ENCODE measurements around the gene MYLIP. TPM values are rescaled to one million over a fixed set of nuclear protein-coding genes. Genes with fewer than 3 reads are reported as not detected.
"Not testable (repeated sequence)": the region's sequence is repeated elsewhere in the genome, so short reads cannot be mapped to it uniquely, and the experiment has no call there.

MYLIP gene
- total RNA-seq, 1 donor, result 171 TPM

DNA sequence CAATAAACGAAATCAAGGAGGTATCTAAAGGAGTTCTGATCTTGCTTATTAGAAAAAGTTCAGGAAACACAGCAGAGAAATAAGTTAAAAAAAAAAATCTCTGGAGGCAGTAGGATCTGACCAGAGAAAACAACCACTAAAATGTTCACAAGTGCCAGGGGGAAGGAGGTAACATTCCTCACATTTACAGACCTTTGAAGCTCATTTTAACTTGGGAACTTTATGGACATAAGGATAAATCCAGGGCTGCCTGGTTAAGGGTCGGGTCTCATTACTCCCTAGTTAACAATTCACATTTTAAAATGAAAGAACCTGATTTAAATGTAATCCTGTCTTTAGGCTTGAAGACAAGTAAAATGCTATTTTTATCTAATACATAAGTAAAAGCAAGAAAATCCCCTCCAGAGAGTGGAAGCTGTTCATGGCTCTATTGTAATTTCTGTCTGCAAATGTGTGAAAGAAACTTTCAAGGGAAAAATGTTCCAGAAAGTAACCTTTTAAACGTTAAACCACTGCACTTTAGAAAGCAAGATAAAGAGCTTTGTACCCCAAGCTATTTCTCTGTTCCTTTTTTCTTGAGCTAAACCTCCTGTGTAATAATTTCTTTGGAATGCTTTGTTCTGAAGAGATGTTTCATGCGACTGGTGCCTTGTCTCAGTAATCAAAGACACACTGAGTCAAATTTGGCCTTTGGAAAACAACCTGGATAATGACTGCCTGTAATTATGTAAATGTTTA lies 38.2 kb downstream of the MYLIP start:
- Histone ChIP-seq H3K4me1 (ENCODE audit: insufficient read depth, low read length) (peaks cover 7% of the 10 kb centered on the region), H3K27me3 (ENCODE audit: insufficient read depth, low read length) (no peaks in the 10 kb centered on the region), H3K4me3 (ENCODE audit: low read length) (no peak overlapping the region), H3K9me3 (ENCODE audit: low read depth, low read length) (no peaks in the 10 kb centered on the region)

DNA sequence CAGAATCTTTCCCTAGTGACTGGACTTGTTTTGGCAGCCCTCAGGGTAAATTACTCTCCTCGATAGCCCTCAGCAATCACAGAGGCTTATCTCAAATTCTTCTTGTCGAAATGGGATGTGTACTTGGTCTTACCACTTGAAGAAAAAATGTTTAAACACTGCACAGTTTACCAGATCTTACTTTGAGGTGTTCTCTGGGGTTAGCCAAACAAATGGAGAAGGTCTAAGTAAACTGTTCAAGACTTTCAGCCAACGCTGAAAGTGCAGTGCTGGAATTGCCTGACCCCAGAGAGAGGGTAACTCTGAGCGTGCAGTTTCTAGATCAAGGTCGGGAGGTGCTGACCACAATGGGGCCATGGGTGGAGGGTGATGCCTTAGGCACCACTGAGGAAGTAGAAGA lies 39.2 kb downstream of the MYLIP start:
- no peaks in the 10 kb centered on the region for H3K9me3 ChIP-seq (ENCODE audit: low read depth, low read length)
- peaks cover 7% of the 10 kb centered on the region for H3K4me1 ChIP-seq (ENCODE audit: insufficient read depth, low read length)
- no peak overlapping the region for H3K4me3 ChIP-seq (ENCODE audit: low read length)
- H3K27me3 ChIP-seq (ENCODE audit: insufficient read depth, low read length), result no peaks in the 10 kb centered on the region

DNA sequence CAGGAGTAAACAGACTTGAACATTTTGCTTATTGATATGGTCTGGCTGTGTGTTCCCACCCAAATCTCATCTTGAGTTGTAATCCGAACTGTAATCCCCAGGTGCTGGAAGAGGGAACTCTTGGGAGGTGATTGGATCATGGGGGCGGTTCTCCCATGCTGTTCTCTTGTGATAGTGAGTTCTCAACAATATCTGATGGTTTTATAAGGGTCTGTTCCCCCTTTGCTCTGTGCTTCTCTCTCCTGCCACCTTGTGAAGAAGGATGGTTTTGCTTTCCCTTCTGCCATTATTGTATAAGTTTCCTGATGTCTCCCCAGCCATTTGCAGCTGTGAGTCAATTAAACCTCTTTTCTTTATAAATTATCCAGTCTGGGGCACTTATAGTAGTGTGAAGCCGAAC lies 40.0 kb downstream of the MYLIP start:
- no peak overlapping the region for H3K4me3 ChIP-seq (ENCODE audit: low read length)
- no peaks in the 10 kb centered on the region for H3K9me3 ChIP-seq (ENCODE audit: low read depth, low read length)
- H3K4me1 ChIP-seq (ENCODE audit: insufficient read depth, low read length), result peaks cover 7% of the 10 kb centered on the region
- H3K27me3 ChIP-seq (ENCODE audit: insufficient read depth, low read length), result no peaks in the 10 kb centered on the region

DNA sequence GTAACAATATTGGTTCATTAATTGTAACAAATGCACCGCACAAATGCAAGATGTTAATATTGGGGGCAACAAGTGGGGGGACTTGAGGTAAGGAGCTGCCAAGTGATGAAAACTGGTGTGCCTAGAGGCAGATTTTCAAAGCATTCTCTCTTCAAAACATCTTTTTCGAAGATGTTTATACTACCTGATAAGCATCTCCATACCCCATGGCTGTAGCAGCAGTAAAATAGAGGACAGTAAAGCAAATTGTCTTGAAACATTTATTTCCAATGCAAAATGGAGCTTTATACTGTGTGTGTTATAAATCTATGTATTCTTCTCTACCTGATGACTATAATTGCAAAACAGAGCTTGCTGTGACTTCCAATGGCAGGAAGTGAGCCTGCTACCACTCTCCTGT lies 42.5 kb downstream of the MYLIP start:
- H3K27me3 ChIP-seq (ENCODE audit: insufficient read depth, low read length), result no peaks in the 10 kb centered on the region
- H3K9me3 ChIP-seq (ENCODE audit: low read depth, low read length), result no peaks in the 10 kb centered on the region
- H3K4me1 ChIP-seq (ENCODE audit: insufficient read depth, low read length), result peaks cover 7% of the 10 kb centered on the region
- no peak overlapping the region for H3K4me3 ChIP-seq (ENCODE audit: low read length)

DNA sequence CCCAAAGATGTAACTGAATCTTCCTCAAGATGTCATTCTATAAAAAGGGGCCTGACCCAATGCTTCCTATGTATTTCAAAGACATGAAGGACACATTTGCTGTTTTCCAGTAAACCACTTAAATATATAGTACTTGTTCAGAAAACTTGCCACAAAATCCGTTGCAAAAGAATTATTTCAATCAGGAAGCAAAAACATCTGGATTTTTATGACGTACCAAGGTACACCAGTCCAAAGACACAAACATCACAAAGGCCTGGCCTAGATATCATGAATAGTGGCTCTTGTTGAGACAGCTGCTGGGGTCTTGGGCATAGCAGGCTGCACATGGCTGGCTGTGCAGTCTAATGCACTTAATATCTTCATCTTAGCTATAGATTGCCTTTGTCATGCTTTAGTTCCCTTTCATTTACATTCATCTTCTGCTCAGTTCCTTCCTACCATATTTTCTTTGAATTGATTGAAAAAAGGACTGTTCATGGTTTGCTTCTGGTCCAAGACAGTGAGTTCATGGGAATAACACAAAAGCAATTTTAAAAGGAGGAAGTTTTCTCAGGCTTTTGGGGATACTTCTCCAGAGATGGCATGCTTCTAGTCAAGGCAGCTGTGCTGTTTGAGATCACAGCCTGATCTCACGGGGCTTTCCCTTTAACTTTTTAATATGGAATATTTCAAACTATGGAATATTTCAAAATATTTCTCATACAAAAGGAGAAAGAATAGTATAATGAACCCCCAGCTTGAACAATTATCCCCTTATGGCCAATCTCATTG lies 44.5 kb downstream of the MYLIP start:
- H3K4me3 ChIP-seq (ENCODE audit: low read length), result no peak overlapping the region
- no peaks in the 10 kb centered on the region for H3K27me3 ChIP-seq (ENCODE audit: insufficient read depth, low read length)
- H3K4me1 ChIP-seq (ENCODE audit: insufficient read depth, low read length), result peaks cover 6% of the 10 kb centered on the region
- H3K9me3 ChIP-seq (ENCODE audit: low read depth, low read length), result no peaks in the 10 kb centered on the region

DNA sequence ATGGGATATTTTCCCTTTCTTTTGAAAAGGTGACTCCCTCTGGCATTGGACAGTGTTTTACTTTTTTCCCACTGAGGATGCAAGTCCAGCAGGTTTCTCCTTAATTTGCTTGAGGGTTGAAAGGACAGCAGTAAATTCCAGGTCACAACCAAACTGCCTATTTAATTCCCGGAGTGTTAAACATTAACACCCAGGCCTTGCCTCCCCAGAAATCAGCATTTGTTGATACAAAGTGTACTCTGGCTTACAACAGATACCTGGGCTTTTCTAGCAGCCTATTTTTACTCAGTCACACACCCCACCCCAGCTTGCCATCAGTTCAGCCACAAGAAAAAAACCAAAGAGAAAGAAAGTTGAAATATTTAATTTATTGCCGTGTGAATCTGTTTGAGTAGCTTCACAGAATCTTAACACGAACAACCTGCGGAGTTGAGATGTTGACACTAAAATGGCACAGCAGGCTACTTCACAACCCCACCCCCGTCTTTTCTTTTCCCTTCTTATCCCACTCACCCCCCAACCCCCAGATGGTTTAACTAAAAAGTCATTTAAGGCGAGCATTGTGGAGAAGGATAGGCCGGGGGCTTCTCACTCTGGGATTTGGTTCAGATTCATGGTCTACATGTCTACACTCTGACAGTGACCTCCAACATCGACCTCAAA lies 45.7 kb downstream of the MYLIP start:
- no peaks in the 10 kb centered on the region for H3K27me3 ChIP-seq (ENCODE audit: insufficient read depth, low read length)
- H3K4me3 ChIP-seq (ENCODE audit: low read length), result no peak overlapping the region
- H3K4me1 ChIP-seq (ENCODE audit: insufficient read depth, low read length), result peaks cover 6% of the 10 kb centered on the region
- H3K9me3 ChIP-seq (ENCODE audit: low read depth, low read length), result no peaks in the 10 kb centered on the region

DNA sequence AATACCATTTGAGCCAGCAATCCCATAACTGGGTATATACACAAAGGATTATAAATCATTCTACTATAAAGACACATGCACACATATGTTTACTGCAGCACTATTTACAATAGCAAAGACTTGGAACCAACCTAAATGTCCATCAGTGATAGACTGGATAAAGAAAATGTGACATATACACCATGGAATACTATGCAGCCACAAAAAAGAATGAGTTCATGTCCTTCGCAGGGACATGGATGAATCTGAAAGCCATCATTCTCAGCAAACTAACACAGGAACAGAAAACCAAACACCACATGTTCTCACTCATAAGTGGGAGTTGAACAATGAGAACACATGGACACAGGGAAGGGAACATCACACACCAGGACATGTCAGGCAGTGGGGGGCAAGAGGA lies 47.7 kb downstream of the MYLIP start:
- H3K9me3 ChIP-seq (ENCODE audit: low read depth, low read length); H3K27me3 ChIP-seq (ENCODE audit: insufficient read depth, low read length); H3K4me3 ChIP-seq (ENCODE audit: low read length): not testable (repeated sequence)
- peaks cover 20% of the 10 kb centered on the region for H3K4me1 ChIP-seq (ENCODE audit: insufficient read depth, low read length)

DNA sequence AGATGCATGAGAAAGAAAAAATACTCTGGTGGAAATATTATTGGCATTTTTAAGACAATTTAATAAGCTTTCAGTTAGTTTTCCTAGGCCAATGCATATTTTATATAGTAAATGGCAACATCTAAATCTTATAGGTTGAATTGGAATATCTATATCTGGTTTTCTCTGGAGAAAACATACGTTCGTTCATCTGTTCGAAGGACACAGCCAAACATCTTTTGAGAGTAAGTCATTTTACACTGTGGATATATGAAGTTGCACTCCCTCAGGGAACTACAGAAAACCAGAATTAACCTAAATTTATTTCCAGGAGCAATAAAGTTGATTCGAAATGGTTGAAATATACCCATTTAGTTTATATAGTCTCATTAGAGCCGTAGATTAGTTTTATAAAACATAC lies 49.0 kb downstream of the MYLIP start:
- no peaks in the 10 kb centered on the region for H3K9me3 ChIP-seq (ENCODE audit: low read depth, low read length)
- H3K27me3 ChIP-seq (ENCODE audit: insufficient read depth, low read length), result no peaks in the 10 kb centered on the region
- H3K4me1 ChIP-seq (ENCODE audit: insufficient read depth, low read length), result peaks cover 20% of the 10 kb centered on the region
- no peak overlapping the region for H3K4me3 ChIP-seq (ENCODE audit: low read length)

DNA sequence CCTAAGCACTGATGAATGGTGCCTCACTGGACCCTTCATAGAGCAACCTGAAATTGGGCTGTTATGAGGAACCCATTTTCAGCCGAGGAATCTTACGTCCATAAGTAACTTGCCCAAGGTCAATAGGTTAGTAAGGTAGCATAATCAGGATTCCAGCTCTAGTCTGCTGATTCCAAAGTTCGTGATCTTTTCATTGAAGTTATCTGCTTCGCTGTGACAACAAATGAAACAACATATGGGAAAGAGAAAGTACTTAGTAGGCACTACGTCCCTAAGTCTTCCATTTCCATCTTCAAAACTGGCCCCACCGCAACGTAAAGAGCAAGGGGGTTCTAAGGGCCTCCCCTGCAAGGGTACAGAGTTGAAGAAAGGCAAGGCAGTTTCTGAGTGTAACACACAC lies 49.5 kb downstream of the MYLIP start:
- no peaks in the 10 kb centered on the region for H3K27me3 ChIP-seq (ENCODE audit: insufficient read depth, low read length)
- H3K9me3 ChIP-seq (ENCODE audit: low read depth, low read length), result no peaks in the 10 kb centered on the region
- no peak overlapping the region for H3K4me3 ChIP-seq (ENCODE audit: low read length)
- H3K4me1 ChIP-seq (ENCODE audit: insufficient read depth, low read length), result peaks cover 20% of the 10 kb centered on the region

DNA sequence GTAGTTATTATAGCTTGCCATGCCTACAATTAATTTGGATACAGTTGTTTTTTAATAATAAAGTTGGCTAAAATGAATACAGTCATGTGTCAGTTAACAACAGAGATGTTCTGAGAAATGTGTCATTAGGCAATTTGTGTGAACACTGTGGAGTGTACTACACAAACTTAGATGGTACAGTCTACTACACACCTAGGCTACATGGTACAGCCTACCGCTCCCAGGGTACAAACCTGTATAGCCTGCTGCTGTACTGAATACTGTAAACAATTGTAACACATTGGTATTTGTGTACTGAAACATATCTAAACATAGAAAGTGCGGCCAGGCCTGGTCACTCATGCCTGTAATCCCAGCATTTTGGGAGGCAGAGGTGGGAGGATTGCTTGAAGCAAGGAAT lies 50.2 kb downstream of the MYLIP start:
- Histone ChIP-seq H3K4me1 (ENCODE audit: insufficient read depth, low read length) (peaks cover 20% of the 10 kb centered on the region), H3K4me3 (ENCODE audit: low read length) (no peak overlapping the region), H3K27me3 (ENCODE audit: insufficient read depth, low read length) (no peaks in the 10 kb centered on the region), H3K9me3 (ENCODE audit: low read depth, low read length) (no peaks in the 10 kb centered on the region)

DNA sequence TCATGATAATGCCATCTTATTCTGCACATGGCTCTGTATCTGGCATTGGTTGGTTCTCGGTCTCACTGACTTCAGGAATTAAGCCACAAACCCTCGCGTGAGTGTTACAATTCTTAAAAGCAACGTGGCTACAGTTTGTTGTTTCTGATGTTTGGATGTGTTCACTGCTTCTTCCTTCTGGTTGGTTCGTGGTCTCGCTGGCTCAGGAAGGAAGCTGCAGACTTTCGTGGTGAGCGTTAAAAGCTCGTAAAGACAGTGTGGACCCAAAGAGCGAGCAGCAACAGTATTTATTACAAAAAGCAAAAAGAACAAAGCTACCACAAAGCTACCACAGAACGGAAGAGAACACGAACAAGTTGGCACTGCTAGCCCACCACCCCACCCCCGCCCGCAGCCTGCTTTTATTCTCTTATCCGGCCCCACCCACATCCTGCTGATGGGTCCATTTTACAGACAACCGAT lies 51.1 kb downstream of the MYLIP start:
- Histone ChIP-seq H3K4me3 (ENCODE audit: low read length) (no peak overlapping the region), H3K9me3 (ENCODE audit: low read depth, low read length) (no peaks in the 10 kb centered on the region), H3K4me1 (ENCODE audit: insufficient read depth, low read length) (peaks cover 20% of the 10 kb centered on the region), H3K27me3 (ENCODE audit: insufficient read depth, low read length) (no peaks in the 10 kb centered on the region)

DNA sequence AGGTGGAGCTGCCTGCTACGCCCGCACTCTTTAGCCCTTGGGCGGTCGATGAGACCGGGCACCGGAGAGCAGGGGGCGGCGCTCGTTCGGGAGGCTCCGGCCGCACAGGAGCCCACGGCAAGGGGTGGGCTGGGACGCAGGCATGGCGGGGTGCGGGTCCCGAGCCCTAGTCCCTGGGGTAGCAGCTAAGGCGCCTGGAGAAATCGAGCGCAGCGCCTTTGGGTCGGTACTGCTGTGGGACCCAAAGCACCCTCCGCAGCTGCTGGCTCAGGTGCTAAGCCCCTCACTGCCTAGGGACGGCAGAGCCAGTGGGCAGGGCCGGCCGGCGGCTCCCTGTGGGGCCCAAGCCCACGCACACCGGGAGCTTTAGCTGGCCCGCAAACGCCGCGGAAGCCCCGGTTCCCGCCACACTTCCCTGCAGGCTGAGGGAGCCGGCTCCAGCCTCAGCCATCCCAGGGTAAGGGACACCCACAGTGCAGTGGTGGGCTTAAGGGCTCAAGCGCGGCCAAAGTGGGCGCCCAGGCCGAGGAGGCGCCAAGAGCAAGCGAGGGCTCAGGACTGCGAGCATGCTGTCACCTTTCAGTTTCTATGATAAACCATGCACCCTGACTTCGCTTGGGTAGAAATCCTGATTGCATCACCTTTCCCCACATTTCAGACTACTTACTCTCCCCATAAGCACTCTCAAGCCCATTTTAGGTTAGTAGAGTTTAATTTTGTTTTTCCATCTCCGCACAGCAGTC lies 52.0 kb downstream of the MYLIP start:
- H3K4me1 ChIP-seq (ENCODE audit: insufficient read depth, low read length), result peaks cover 20% of the 10 kb centered on the region
- no peak overlapping the region for H3K4me3 ChIP-seq (ENCODE audit: low read length)
- H3K27me3 ChIP-seq (ENCODE audit: insufficient read depth, low read length), result no peaks in the 10 kb centered on the region

DNA sequence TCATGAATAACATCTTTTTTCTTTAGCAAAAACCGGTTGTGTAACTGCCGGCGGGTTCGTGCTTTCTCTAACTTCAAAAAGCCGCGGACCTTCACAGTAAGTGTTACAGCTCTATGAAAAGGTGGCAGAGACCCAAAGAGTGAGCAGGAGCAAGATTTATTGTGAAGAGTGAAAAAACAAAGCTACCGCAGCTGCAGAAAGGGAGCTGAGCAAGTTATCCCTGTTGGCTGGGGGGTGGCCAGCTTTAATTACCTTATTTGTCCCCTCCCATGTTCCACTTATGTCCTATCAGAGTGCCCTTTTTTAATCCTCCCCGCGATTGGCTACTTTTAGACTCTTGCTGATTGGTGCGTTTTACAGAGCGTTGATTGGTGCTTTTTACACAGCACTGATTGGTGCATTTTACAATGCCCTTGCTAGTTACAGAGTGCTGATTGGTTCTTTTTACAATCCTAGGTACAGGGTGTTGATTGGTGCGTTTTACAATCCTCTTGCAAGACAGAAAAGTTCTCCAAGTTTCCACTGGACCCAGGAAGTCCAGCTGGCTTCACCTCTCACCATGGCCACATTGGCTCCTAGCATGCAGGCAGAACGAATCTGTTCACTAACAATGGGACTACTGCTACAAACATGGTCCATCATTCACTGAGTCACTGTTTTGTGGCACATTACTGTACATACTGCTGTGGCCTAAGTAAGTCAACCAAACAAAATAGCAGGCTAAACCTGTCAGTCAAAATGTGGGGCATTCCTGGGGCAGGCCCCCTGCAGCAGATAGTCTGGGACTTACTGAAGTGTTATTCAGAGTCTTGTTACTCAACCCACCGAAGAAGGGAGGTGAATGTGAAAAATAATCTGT lies 52.8 kb downstream of the MYLIP start:
- Histone ChIP-seq H3K9me3 (ENCODE audit: low read depth, low read length) (no peaks in the 10 kb centered on the region), H3K4me3 (ENCODE audit: low read length) (no peak overlapping the region), H3K27me3 (ENCODE audit: insufficient read depth, low read length) (no peaks in the 10 kb centered on the region), H3K4me1 (ENCODE audit: insufficient read depth, low read length) (peaks cover 20% of the 10 kb centered on the region)

More for the DNA sequence above, 52.0 kb downstream of the MYLIP start:
- H3K9me3 ChIP-seq (ENCODE audit: low read depth, low read length), result no peaks in the 10 kb centered on the region

DNA sequence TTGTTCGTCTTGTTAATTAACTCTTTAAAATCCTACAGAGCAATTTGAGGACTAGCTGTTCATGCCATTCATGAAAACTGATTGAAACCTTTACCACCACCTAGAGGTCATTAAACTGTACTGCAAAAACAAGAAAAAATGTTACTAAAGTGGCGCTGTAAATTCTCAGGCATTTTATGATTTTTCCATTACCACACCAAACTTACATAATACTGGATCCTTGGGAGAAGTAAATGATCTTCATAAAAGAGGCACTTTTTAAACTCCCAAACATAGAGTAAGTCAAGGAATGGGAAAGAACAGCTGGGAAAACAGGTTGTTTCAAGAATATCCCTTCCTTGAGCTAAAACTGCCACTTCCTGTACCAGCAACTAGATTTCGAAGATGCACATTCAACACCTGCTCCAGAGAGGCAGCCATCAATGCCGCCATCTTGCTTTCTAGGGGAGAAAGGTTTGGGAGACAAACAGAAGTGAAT lies 54.3 kb downstream of the MYLIP start:
- Histone ChIP-seq H3K27me3 (ENCODE audit: insufficient read depth, low read length) (no peaks in the 10 kb centered on the region), H3K9me3 (ENCODE audit: low read depth, low read length) (no peaks in the 10 kb centered on the region), H3K4me1 (ENCODE audit: insufficient read depth, low read length) (peaks cover 20% of the 10 kb centered on the region), H3K4me3 (ENCODE audit: low read length) (no peak overlapping the region)

All from mononuclear cell (primary cell).